ENCODE data around the gene SMG6. TPM values are rescaled to one million over a fixed set of nuclear protein-coding genes. Genes with fewer than 3 reads are reported as not detected.
"Not testable (repeated sequence)": the region's sequence is repeated elsewhere in the genome, so short reads cannot be mapped to it uniquely, and the experiment has no call there.

Gene SMG6
- total RNA-seq, 1 donor from 2014 or later, result 36.7 TPM

GRCh38 chr17:2013994-2014317 lies 289.6 kb downstream of the SMG6 start:
- Mint-ChIP-seq H3K27me3 (ENCODE audit: unreplicated experiment) (peaks cover 20% of the 10 kb centered on the region), H3K9me3 (ENCODE audit: unreplicated experiment) (no peaks in the 10 kb centered on the region), H3K4me1 (ENCODE audit: unreplicated experiment) (peaks cover 53% of the 10 kb centered on the region), H3K27ac (ENCODE audit: unreplicated experiment) (peak overlapping the region; percentile 52), H3K36me3 (ENCODE audit: unreplicated experiment) (no peaks in the 10 kb centered on the region), H3K4me3 (ENCODE audit: unreplicated experiment) (no peak overlapping the region)
- no peak for TF ChIP-seq CTCF (IDR thresholded peaks at IDR 0.05)
- DNase-seq (ENCODE audit: extremely low spot score, unreplicated experiment), result no peak

GRCh38 chr17:2013220-2013993 lies 290.2 kb downstream of the SMG6 start:
- H3K9me3 Mint-ChIP-seq (ENCODE audit: unreplicated experiment); H3K4me3 Mint-ChIP-seq (ENCODE audit: unreplicated experiment); DNase-seq (ENCODE audit: extremely low spot score, unreplicated experiment); H3K36me3 Mint-ChIP-seq (ENCODE audit: unreplicated experiment): not testable (repeated sequence)
- Mint-ChIP-seq H3K4me1 (ENCODE audit: unreplicated experiment) (peaks cover 53% of the 10 kb centered on the region), H3K27ac (ENCODE audit: unreplicated experiment) (peak overlapping the region; percentile 94), H3K27me3 (ENCODE audit: unreplicated experiment) (peaks cover 15% of the 10 kb centered on the region)

GRCh38 chr17:2012499-2012898 lies 291.1 kb downstream of the SMG6 start:
- Mint-ChIP-seq H3K4me1 (ENCODE audit: unreplicated experiment) (peaks cover 50% of the 10 kb centered on the region), H3K9me3 (ENCODE audit: unreplicated experiment) (no peaks in the 10 kb centered on the region), H3K36me3 (ENCODE audit: unreplicated experiment) (no peaks in the 10 kb centered on the region), H3K27me3 (ENCODE audit: unreplicated experiment) (peaks cover 6% of the 10 kb centered on the region), H3K27ac (ENCODE audit: unreplicated experiment) (peak overlapping the region; percentile 94), H3K4me3 (ENCODE audit: unreplicated experiment) (peak overlapping the region; percentile 41)
- no peak for TF ChIP-seq CTCF (IDR thresholded peaks at IDR 0.05)
- no peak for DNase-seq (ENCODE audit: extremely low spot score, unreplicated experiment)

- H3K27me3 Mint-ChIP-seq (ENCODE audit: unreplicated experiment), result peaks cover under 1% of the 10 kb centered on the region
- DNase-seq (ENCODE audit: extremely low spot score, unreplicated experiment), result no peak
- peaks cover 47% of the 10 kb centered on the region for H3K4me1 Mint-ChIP-seq (ENCODE audit: unreplicated experiment)
- no peaks in the 10 kb centered on the region for H3K36me3 Mint-ChIP-seq (ENCODE audit: unreplicated experiment)
- H3K4me3 Mint-ChIP-seq (ENCODE audit: unreplicated experiment), result peak overlapping the region; percentile 45
- H3K9me3 Mint-ChIP-seq (ENCODE audit: unreplicated experiment), result no peaks in the 10 kb centered on the region
- peak overlapping the region; percentile 94 for H3K27ac Mint-ChIP-seq (ENCODE audit: unreplicated experiment)
- no peak for TF ChIP-seq CTCF (IDR thresholded peaks at IDR 0.05)
Observed at GRCh38 chr17:2011411-2012371, 291.9 kb downstream of the SMG6 start.

Small RNAs within 50 kb of the gene (microRNA-seq; reads per million reads assigned to microRNA genes)
- gene MIR132 (ENCODE audit: unreplicated experiment) (289 reads per million, percentile 67 among the genes with 10 or more reads in this experiment), gene MIR212 (ENCODE audit: unreplicated experiment) (13.7 reads per million, percentile 22 among the genes with 10 or more reads in this experiment)

Other genes with a start within 250 kb of the SMG6 start
- gene HIC1, start 248.7 kb downstream of the SMG6 start, total RNA-seq, result 3.3 and 3.7 TPM in 2 replicates
- gene SRR, start 165 bp upstream of the SMG6 start, total RNA-seq, result 16.3 and 18.9 TPM in 2 replicates
- gene TSR1, start 32.7 kb upstream of the SMG6 start, total RNA-seq, result 26.3 and 27.5 TPM in 2 replicates
- 49.6 and 56.0 TPM in 2 replicates for gene SGSM2, start 33.7 kb upstream of the SMG6 start, total RNA-seq
- 30.4 and 35.6 TPM in 2 replicates for gene MNT, start 97.3 kb upstream of the SMG6 start, total RNA-seq
- gene METTL16, start 208.1 kb upstream of the SMG6 start, total RNA-seq, result 22.9 and 26.3 TPM in 2 replicates